ENCODE results near the gene NFU1.
A peak's percentile ranks its signal among the peaks of the same experiment; 100 is the strongest.

NFU1 gene

DNA sequence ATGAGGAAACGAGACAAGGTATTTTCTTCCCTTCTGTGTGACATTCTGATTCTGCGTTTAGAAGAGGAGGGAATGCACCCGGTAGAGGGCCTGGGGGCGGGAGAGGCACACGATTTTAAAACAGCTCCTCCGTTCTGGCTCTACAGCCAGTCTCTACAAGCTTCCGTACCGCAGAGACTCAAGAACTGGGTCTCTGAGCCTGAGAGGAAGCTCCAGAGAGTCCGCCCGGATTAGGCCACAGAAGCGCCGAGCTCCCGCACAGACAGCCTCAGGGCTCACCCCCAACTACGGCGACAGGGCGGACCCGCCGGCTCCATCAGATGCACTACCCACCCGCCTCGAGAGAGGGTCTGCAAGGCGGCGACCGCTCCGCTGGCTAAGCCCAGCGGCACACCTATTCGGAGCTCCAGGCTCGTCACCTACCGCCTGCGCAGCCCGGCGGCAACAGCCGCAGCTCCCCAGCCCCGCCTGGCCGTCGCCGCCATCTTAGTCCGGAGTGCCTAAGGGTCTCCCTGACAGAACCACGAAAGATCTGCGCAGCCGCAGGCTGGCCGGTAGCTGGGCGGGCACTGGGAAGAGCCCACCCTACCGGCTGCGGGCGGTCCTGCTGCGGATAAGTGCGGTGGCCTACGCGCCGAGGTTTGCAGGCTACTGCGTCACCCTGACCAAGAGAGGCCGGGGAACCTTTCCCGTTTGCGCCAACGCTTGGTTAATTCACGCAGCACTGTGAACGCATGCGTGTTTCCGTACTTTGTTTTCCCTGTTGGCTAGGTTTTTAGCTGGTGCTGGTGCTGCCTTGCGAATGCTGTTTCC is at the start of gene NFU1:
NFU1 (minus strand) TSS at position 498 of the 813 bp plus-strand sequence; CDS start at position 485, 13 bp downstream.
- DNase-seq (peak; percentile 95), ATAC-seq (replicated peaks) (peak; percentile 89 to 94)
- Mint-ChIP-seq H3K27ac (peak within 1 kb of the TSS; percentile 99), H3K9me3 (peaks cover 6 to 8% of the 10 kb centered on the region in 2 donors), H3K36me3 (peaks cover 5 to 9% of the 10 kb centered on the region in 2 donors), H3K4me3 (peak within 1 kb of the TSS; percentile 93 to 95), H3K27me3 (no peaks in the 10 kb centered on the region), H3K4me1 (peaks cover 17 to 32% of the 10 kb centered on the region in 2 donors)

DNA sequence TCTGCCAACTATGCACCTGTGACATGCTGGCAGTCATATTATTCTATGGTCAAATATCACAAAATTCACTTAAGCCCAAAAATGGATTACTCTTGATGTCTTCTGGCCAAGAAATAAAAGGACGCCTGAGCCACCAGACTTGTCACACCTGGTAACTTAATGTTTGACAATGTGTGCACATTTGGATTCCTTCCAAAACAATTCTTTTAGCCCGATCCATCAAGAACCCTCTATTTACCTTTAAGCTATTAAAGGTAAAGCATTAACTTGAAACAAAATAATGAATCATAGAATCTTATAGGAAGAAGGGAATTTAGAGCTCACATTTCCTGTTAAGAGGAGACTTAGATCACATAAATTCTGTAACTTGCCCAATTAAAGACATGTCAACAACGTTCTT is 46.5 kb upstream of the NFU1 start:
- no peak overlapping the region for H3K4me3 Mint-ChIP-seq
- DNase-seq (no peak), ATAC-seq (replicated peaks) (no peak)
- H3K27me3 Mint-ChIP-seq: peaks cover 0 to 5% of the 10 kb centered on the region in 2 donors
- no peaks in the 10 kb centered on the region for H3K9me3 Mint-ChIP-seq
- H3K4me1 Mint-ChIP-seq: peaks cover 12 to 16% of the 10 kb centered on the region in 2 donors
- no peak overlapping the region for H3K27ac Mint-ChIP-seq
- H3K36me3 Mint-ChIP-seq: peaks cover 0 to 2% of the 10 kb centered on the region in 2 donors

DNA sequence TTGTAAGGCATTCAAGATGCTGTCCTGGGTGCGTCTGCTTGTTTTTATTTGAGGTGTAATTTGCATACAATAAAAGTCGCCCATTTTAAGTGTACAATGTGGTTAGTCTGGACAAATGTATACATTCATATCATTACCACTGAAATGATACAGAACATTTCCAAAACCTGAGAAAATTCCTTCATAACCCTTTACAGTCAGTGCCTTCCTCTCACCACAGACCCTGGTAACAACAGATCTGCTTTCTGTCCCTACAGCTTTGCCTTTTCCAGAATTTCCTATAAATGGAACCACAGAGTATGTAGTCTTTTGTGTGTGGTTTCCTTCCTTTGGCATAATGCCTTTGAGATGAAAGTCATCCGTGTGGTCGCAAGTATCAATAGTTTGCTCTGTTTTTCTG is 45.8 kb upstream of the NFU1 start:
- H3K36me3 Mint-ChIP-seq: peaks cover 0 to 2% of the 10 kb centered on the region in 2 donors
- DNase-seq: no peak
- peaks cover 12 to 17% of the 10 kb centered on the region in 2 donors for H3K4me1 Mint-ChIP-seq

DNA sequence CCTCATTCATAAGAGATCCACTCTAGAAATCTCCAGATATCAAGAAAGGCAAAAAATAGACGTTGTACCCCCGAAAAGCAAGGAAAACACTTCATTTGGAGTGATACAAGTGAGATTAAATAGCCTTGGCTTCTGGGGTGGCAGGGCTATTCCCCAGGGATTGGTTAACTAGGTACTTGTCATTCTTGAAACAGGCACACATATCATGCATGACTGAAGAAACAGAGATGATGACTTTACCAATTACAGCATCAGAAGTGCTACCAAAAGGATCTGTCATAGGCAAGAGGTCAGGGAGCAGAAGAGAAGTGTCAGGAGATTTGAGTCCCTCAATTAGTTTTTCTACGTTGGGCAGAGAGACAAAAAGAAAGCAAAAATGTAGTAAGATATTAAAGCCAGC is 45.2 kb upstream of the NFU1 start:
- DNase-seq (no peak), ATAC-seq (replicated peaks) (peak; percentile 76 to 90)
- Mint-ChIP-seq H3K27ac (no peak overlapping the region), H3K4me1 (peaks cover 15 to 22% of the 10 kb centered on the region in 2 donors), H3K27me3 (peaks cover 0 to 5% of the 10 kb centered on the region in 2 donors), H3K4me3 (no peak overlapping the region), H3K36me3 (peaks cover 0 to 2% of the 10 kb centered on the region in 2 donors), H3K9me3 (no peaks in the 10 kb centered on the region)

More for the DNA sequence above, 45.8 kb upstream of the NFU1 start:
- ATAC-seq (replicated peaks): peak; percentile 51 to 59
- H3K27me3 Mint-ChIP-seq: peaks cover 0 to 5% of the 10 kb centered on the region in 2 donors
- H3K9me3 Mint-ChIP-seq: no peaks in the 10 kb centered on the region
- no peak overlapping the region for H3K27ac Mint-ChIP-seq
- H3K4me3 Mint-ChIP-seq: no peak overlapping the region

DNA sequence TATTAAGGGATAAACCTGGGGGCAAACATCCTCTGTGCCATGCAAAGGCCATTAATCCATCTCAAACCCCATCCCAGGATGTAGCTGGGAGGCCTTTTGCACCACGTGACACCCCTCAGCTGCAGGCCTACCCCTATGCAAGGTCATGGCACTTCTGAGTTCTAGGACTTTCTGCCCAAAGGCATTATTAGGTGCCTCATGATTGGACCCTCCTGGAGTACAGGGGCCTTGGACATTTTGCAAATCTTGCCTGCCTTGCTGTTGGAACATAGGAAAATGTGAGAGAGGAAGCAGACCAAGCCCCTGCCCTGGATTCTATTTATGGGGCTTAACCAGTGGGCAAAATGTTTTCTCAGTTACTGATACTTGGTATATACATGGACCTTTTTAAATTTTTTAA is 44.2 kb upstream of the NFU1 start:
- Mint-ChIP-seq H3K27me3 (no peaks in the 10 kb centered on the region), H3K27ac (no peak overlapping the region), H3K9me3 (no peaks in the 10 kb centered on the region), H3K4me1 (peaks cover 18 to 26% of the 10 kb centered on the region in 2 donors), H3K36me3 (peaks cover 0 to 2% of the 10 kb centered on the region in 2 donors), H3K4me3 (no peak overlapping the region)
- no peak for ATAC-seq (replicated peaks)
- DNase-seq: no peak

DNA sequence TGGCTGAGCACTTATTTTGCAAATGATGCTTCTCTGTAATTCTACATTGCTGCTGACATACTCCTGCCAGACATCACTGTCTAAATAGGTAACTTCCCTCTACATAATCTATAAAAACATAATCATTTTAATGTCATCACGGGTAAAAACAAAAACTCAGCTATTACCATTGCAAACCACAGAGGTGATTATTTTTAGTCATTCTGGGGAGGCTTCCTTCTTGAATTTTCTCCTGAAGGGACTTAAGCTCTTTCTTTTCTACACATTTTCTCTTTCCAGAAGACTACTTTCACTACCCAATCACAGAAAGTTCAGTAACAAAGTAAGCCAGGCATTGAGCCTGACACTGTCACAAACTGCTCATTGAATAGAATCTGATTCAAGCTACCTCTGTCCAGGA is 40.4 kb upstream of the NFU1 start:
- no peak for DNase-seq
- Mint-ChIP-seq H3K4me1 (peaks cover 15 to 23% of the 10 kb centered on the region in 2 donors), H3K4me3 (no peak overlapping the region), H3K9me3 (no peaks in the 10 kb centered on the region), H3K27ac (no peak overlapping the region), H3K27me3 (no peaks in the 10 kb centered on the region), H3K36me3 (peaks cover 2 to 3% of the 10 kb centered on the region in 2 donors)
- peak; percentile 75 to 80 for ATAC-seq (replicated peaks)

DNA sequence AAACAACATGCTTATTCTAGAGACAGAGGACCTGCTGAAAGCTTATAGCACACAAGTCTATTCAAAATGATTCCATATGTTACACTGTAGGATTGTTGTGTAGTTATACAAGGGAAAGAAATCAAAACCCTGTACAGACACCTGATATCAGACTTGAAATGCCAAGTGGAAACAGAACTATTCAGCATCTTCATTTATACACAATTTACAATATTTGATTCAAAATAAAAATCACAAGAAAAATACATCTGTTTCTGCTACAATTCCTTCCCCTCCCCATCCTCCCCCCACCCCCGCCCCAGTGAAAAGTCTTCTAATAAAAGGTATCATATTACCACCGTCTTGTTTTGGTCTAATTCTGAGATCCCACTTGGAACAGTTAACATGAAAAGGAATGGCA is 37.5 kb upstream of the NFU1 start:
- no peak for DNase-seq
- Mint-ChIP-seq H3K9me3 (no peaks in the 10 kb centered on the region), H3K36me3 (peaks cover 2 to 3% of the 10 kb centered on the region in 2 donors), H3K27me3 (no peaks in the 10 kb centered on the region), H3K27ac (no peak overlapping the region), H3K4me1 (peaks cover 11 to 18% of the 10 kb centered on the region in 2 donors), H3K4me3 (no peak overlapping the region)
- no peak for ATAC-seq (replicated peaks)

DNA sequence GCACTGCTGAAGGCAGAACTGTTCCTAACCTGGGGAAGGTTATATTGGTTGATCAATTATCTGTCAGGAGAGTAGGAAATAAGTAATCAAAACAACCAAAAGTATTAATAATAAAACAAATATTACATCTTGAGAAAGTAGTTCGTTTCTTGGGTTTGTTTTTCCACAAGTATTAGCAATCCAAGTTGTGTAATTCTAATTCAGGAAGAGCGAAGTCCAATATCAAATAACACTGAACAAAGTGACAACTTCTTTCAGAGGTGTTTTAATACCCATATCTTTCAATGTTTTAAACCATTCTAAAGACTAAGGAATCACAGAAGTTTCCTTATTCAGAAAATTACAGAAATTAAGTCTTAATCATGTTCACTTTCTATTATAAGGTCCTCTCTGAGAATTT is 34.6 kb upstream of the NFU1 start:
- H3K4me1 Mint-ChIP-seq: peaks cover 5 to 8% of the 10 kb centered on the region in 2 donors
- no peaks in the 10 kb centered on the region for H3K27me3 Mint-ChIP-seq
- no peak for DNase-seq
- ATAC-seq (replicated peaks): no peak
- no peak overlapping the region for H3K27ac Mint-ChIP-seq
- peaks cover 2 to 3% of the 10 kb centered on the region in 2 donors for H3K36me3 Mint-ChIP-seq
- H3K9me3 Mint-ChIP-seq: no peaks in the 10 kb centered on the region
- H3K4me3 Mint-ChIP-seq: no peak overlapping the region

DNA sequence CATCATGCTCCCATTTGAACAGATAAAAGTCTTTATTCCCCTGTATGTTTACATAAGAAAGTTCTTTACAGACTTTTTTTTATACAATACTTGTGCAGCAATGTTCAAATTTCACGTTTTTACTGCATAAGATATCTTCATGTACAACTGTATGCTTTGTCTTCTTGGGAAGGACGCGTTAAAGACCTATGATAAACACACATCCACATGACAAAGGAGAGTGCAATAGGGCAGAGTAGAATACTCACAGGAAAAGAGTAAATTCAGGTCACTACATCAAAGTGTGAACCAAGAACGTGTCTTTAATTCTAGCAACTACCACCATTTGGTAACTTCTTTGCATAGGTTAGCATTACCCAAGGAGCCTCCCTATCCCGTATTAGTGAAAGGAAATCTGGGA is 33.7 kb upstream of the NFU1 start:
- no peaks in the 10 kb centered on the region for H3K9me3 Mint-ChIP-seq
- ATAC-seq (replicated peaks) (no peak), DNase-seq (no peak)
- H3K4me3 Mint-ChIP-seq: no peak overlapping the region
- H3K36me3 Mint-ChIP-seq: peaks cover 2 to 3% of the 10 kb centered on the region in 2 donors
- no peak overlapping the region for H3K27ac Mint-ChIP-seq
- no peaks in the 10 kb centered on the region for H3K27me3 Mint-ChIP-seq
- peaks cover 5 to 6% of the 10 kb centered on the region in 2 donors for H3K4me1 Mint-ChIP-seq

DNA sequence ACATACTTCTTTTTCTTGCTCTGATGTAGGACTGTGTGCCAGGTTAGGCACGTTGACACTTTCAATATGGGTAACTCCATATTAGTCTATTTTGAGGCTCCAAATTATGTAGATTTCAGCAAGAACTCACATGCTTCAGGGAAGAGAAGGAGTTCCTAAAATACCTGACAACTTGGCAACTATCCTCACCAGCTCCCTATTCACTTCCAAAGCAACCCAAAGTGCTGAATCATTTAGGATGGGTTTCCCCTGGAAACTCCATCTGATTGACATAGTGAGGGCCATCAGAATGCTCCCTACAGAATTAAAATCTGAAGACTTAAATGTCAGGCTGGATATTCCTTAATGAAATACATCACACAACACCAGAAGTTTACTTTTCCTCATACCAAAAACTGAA is 32.5 kb upstream of the NFU1 start:
- Mint-ChIP-seq H3K36me3 (no peaks in the 10 kb centered on the region), H3K27me3 (no peaks in the 10 kb centered on the region), H3K4me3 (no peak overlapping the region), H3K4me1 (no peaks in the 10 kb centered on the region), H3K9me3 (no peaks in the 10 kb centered on the region), H3K27ac (no peak overlapping the region)
- DNase-seq (no peak), ATAC-seq (replicated peaks) (no peak)

DNA sequence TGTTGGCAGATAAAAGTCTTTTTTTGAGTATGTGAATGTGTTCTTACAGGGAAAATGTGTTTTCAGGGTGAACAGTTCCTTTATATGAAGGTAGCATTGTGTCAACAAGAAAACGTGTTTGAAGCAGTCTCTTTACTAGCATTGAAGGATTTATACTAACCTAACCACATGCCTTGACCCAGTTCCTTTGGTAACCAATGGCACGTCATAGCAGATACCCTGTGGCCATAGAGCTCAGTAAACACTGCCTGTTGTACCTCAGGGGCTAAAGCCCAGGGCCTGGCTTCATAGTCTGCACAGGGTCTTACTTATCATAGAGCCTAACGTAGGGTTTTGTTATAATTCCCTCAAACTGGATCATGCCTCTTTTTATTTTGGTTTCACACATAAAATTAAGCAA is 32.1 kb upstream of the NFU1 start:
- no peaks in the 10 kb centered on the region for H3K27me3 Mint-ChIP-seq
- ATAC-seq (replicated peaks) (no peak), DNase-seq (no peak)
- H3K9me3 Mint-ChIP-seq: no peaks in the 10 kb centered on the region
- no peak overlapping the region for H3K4me3 Mint-ChIP-seq
- H3K27ac Mint-ChIP-seq: no peak overlapping the region
- no peaks in the 10 kb centered on the region for H3K36me3 Mint-ChIP-seq
- H3K4me1 Mint-ChIP-seq: no peaks in the 10 kb centered on the region

DNA sequence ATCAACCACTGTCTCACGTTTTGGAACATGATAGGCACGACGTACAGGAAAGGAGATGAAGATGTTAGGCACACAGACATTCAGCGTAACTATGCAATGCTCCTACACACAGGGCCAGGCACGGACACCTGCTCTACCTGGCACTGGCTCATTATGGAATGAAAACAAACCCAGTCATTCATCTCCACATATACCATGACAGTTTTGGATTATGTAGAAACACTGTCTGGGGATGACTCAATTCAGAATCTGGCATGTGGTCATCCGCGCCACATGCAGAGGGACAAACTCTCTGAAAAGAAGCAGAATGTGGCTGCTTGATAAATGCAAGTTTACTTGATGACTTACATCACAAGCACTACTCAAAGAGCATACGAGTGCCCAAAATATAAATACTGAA is 29.5 kb upstream of the NFU1 start:
- no peaks in the 10 kb centered on the region for H3K27me3 Mint-ChIP-seq
- no peak overlapping the region for H3K4me3 Mint-ChIP-seq
- H3K27ac Mint-ChIP-seq: no peak overlapping the region
- no peaks in the 10 kb centered on the region for H3K9me3 Mint-ChIP-seq
- no peak for ATAC-seq (replicated peaks)
- no peak for DNase-seq
- no peaks in the 10 kb centered on the region for H3K36me3 Mint-ChIP-seq
- no peaks in the 10 kb centered on the region for H3K4me1 Mint-ChIP-seq

DNA sequence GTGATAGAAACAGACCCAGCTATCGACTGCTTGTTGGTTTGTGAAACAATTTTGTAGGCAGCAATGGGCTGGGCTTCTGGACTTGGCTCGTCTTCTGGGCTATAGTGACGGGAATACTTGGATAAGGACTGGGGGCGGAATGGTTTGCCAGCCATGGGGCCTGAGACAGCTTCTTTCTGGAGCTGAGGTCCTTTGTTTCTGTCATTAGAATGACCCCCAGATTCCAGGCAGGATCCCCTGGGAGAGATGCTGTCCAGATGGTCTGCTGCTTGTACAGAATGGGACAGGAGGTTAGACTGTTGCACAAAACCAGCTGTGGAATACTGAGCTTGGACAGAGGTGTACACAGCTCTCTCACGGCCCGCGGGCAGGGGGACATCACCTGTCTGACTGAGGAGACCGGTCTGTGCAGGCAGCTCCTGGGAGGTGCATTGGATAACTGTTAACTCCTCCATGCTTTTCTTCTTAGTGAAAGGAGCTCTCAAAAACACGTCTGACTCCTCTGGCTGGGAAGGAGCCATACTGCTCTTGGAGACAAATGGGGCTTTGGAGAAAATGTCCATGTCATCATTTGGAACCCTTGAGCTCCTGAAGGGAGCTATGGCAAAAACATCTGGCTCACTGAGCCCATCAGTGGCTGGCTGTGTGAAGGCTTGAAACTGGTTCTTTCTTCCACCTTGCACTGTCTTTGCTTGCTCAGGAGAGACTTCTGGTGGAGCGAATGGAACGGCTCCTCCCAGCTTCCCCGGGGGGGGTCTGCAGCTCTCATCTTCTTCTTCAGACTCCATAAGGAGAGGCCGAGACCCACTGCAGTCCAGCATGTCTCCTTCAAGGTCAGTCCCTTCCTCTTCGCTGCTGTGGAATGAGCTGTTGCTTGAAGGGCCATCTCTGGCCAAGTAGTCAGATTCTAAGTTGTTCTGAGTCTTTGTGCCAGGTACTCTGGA is 28.6 kb upstream of the NFU1 start:
- ATAC-seq (replicated peaks) (no peak), DNase-seq (no peak)
- Mint-ChIP-seq H3K4me1 (no peaks in the 10 kb centered on the region), H3K4me3 (no peak overlapping the region), H3K9me3 (no peaks in the 10 kb centered on the region), H3K36me3 (no peaks in the 10 kb centered on the region), H3K27me3 (no peaks in the 10 kb centered on the region), H3K27ac (no peak overlapping the region)

DNA sequence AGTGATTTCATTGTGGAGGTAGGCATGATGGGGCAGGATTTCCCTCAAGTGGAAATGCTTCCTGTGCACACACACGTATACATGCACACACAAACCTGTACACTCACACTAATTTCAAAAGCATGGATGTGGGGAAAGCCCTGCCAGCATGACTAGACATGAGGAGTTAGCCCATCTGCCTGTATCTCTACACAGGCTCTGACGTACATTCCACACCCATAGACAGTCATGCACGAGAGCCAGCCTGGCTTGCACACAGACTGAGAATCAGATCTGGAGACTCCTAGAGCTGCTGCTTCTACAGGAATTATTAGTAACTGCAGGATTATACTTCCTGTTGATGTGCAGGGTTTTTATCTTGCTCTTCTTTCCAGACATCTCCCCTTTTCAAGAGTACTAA is 27.3 kb upstream of the NFU1 start:
- H3K27ac Mint-ChIP-seq: no peak overlapping the region
- H3K27me3 Mint-ChIP-seq: no peaks in the 10 kb centered on the region
- peaks cover 0 to 2% of the 10 kb centered on the region in 2 donors for H3K4me1 Mint-ChIP-seq
- DNase-seq (no peak), ATAC-seq (replicated peaks) (no peak)
- H3K36me3 Mint-ChIP-seq: no peaks in the 10 kb centered on the region
- H3K4me3 Mint-ChIP-seq: no peak overlapping the region
- H3K9me3 Mint-ChIP-seq: no peaks in the 10 kb centered on the region
